GM21381 (cell line): ENCODE measurements around the gene ADARB2.

Experiments used
- ATAC-seq: cut with Tn5 transposase; IDR thresholded peaks from one replicate; pipeline ENCODE4 v1.9.1; 2021; ENCODE audit warnings: mild to moderate bottlenecking, moderate library complexity; ENCODE audit not compliant: unreplicated experiment

The ADARB2 gene

DNA sequence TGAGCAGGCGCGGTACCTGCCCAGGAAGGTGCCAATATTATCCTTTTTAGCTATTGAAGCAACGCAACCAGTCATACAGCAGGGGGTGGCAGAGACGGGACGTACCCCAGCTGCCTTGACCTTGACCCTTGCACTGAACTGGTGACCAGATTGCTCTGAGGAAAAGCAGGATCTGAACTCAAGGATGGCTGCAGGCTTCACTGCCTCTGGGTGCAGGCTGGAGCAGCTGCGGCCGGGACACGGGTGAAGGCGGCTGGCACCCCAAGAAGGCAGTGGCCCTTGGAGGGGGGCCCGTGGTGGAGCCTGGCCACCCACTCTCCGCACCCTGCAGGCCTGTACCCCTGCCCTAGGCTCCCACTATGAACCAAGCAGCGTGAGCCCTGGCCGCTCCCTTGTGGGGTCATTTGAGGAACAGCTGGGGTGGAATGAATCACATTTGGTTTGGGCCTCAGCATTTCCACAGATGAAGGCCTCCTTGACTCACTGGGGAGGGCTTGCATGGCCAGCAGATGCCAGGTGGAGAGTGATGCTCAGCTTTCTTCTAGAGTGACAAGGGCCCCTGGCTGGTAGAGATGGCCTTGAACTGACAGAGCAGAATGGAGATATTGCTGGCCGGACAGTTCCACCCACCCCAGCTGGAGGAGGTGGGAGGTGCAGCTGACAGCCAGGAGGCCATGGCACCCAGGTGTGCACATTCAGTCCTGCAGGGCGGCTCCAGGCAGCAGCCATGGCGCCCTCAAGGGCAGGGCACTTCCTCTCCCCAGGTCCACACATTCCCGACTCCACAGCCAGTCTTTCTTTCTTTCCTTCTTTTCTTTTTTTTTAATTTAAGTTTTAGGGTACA lies 462.4 kb downstream of the ADARB2 start:
- ATAC-seq, result no peak

- ATAC-seq, result no peak
Observed at GRCh38 chr10:1274111-1274661, 463.1 kb downstream of the ADARB2 start.

DNA sequence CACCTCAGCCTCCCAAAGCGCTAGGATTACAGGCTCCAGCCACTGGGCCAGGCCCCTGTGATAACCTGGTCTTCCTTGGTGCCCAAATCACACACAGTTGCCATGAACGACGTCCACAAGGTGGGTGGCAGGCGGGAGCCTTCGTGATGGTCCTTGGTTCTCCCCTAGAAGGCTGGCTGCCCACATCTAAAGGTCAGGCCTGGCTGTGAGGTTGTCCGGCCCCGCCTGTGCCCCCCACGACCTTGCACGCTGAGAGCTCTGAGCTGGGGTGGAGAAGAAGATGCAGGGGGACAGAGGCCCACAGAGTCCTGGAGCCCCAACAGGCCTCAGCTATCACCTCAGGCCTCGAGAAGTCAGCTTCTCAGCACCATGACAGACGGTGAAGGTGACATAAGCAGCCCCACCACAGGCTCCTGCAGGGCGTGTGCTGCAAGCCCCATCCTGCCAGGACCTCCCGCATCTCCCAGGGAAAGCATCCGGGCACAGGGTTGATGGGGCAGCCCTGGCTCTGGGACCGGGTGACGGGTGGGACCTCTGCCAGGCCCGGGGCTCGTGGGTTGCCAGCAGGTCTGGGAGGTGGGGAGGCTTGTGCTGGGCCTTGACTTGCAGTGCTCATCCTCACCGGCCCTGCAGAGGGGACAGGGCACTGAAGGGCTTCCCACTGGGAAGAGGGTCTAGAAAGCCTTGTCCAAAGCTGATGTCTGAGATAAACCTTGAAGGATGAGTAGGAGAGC lies 463.8 kb downstream of the ADARB2 start:
- no peak for ATAC-seq

DNA sequence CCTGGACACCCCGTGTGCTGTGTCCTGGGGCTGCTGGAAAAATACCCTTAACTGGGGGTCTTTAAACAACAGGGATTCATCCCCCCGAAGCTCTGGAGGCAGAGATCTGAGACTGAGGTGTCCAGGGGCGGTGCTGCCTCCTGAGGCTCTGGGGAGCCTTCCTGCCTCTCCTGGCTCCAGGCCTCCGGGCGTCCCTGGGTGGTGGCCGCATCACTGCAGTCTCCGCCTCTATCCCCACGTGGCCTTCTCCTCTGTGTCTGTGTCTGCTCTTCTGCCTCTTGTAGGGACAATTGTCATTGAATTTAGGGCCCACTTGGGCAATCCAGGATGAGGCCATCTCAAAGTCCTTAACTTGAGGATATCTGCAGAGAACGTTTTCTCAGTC lies 464.6 kb downstream of the ADARB2 start:
- ATAC-seq, result no peak

- ATAC-seq, result no peak
Observed at GRCh38 chr10:1272079-1272776, 465.1 kb downstream of the ADARB2 start.

GRCh38 chr10:1270906-1271305 lies 466.4 kb downstream of the ADARB2 start:
- ATAC-seq, result no peak

DNA sequence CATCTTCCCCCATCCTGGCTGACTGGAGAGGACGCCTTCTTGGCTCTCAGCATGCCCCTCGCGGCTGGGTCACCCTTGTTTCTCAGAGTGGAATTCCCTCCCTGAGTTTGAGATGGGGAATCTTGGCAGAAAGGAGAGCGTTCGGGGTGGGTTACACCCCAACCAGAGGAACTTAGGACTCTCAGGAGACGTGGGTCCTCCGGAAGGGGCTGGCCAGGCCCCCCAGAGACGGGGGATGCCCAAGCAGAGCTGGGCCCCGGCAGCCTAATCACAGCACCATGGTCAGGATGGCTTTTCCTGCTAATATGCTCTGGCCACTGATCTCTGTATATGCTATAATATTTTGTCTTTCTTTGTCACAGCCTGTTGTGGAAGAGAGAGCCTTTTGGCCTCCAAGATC lies 466.8 kb downstream of the ADARB2 start:
- no peak for ATAC-seq

- ATAC-seq, result no peak
Observed at GRCh38 chr10:1268831-1269230, 468.5 kb downstream of the ADARB2 start.

DNA sequence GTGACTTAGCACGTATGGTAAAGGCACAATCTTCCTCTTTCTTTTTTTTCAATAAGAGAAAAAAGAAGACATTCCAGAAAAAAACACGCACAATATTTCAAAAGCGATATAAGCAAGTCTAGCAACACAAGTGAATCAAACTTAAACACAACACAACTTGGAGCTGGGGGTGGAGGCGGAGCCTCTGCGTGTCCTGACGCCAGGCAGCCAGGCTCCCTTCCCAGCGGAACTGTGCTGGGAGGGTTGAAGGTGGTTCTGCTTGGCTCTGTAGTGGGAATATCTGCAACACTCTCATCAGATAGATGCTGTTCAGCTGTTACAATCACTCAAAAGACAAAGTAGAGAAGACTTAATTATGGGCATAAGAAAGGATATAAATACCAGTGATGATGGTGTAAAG lies 469.8 kb downstream of the ADARB2 start:
- no peak for ATAC-seq

GRCh38 chr10:1267148-1267547 lies 470.2 kb downstream of the ADARB2 start:
- ATAC-seq, result no peak

GRCh38 chr10:1266033-1266802 lies 471.1 kb downstream of the ADARB2 start:
- no peak for ATAC-seq

DNA sequence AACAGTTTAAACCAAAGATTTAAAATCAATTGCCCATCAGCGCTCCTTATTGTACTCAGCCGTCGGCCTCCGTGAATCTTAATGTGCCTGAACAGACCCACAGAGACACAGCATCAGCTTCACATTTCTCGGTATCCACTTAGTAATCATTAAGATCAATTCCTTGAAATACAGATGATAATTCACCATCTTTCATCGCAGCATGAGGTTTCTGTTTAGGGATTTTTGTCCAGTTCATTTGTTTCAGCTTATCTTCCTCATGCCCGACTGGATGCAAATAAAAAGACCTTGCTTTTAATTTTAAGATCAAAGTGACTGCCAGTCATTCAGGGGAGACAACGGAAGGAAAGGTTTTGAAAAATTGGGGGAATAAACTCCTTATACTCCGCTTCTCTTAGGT lies 473.3 kb downstream of the ADARB2 start:
- no peak for ATAC-seq

DNA sequence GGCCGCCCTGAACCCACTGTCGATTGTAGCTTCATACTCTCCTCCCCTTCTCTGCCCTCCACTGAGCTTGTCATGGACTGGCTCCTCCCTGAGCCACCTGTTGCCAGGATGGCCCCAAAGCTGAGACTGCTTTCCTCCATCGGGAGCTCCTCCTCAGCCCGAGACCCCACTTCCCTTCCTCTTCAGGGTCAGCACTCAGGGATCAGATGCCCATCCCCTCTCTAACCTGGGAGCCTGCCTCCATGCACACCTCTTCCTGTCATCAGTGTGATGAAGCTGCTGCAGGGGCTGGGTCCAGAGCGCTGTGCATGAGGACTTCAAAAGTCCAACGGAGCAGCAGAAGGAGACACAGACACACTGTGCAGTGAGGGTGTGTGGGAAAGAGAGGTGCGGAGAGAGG lies 480.1 kb downstream of the ADARB2 start:
- ATAC-seq, result no peak

- no peak for ATAC-seq
Observed at GRCh38 chr10:1256432-1256725, 480.9 kb downstream of the ADARB2 start.

GRCh38 chr10:1255600-1256431 lies 481.5 kb downstream of the ADARB2 start:
- no peak for ATAC-seq

GRCh38 chr10:1255118-1255517 lies 482.2 kb downstream of the ADARB2 start:
- ATAC-seq, result no peak

DNA sequence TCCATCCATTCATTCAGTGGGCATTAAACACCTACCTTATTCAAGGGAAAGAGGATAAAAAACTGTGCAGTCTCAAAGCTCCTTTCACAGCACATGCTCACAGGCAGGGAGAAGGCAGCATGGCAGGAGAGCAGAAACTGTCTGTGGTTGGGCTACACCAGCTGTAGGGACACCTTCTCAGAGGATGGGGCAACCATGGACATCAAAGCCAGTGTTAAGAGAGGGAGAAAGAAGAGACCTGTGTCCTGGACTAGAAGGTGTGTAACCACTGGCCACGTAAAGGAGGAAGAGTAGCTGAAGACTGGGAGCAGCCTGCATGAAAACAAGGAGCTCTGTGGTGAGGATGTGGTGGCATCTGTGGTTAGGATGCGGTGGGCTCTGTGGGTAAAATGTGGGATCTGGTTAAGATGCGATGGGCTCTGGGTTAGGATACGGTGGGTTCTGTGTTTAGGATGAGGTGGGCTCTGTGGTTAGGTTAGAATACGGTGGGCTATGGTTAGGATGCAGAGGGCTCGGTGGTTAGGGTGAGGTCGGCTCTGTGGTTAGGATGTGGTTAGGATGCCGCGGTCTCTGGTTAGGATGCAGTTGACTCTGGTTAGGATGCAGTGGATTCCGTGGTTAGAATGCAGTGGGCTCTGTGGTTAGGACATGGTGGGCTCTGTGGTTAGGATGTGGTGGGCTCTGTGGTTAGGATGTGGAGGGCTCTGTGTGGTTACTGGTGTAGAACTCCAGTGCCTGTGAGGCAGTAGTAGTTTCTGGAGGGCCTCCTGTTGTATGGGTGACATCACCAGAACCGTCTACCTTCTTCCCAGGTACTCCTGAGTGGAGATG lies 483.6 kb downstream of the ADARB2 start:
- ATAC-seq, result no peak

DNA sequence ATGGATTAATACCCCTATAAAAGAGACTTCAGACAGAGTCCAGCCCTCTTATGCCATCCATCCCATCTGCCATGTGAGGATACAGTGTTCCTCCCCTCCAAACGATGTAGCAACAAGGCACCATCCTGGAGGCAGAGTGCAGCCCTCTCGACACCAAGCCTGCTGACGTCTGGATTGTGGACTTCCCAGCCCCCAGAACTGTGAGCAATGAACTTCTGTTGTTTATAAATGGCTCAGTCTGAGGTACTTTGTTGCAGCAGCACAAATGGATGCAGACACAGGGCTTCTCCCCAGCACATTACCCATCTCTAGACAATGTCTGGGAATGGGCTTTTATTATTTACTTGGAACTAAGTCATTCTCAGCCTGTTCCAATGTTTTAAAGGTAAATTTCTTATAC lies 485.6 kb downstream of the ADARB2 start:
- no peak for ATAC-seq
